Hepatocyte (in vitro differentiated cells): ENCODE results near the gene INHBE. TPM values are rescaled to one million over a fixed set of nuclear protein-coding genes. Genes with fewer than 3 reads are reported as not detected.

ENCODE experiments used
- DNase-seq: peaks from one replicate; pipeline ENCODE4 v3.0.0-alpha.2; 2016; ENCODE audit warnings: low spot score
- H2AFZ ChIP-seq: fragments of 200-600 bp; sonication (generic); 2 replicates; pipeline ENCODE4 v1.6.0; 2016; ENCODE audit warnings: antibody characterized with exemption, mild to moderate bottlenecking
- H3K27ac ChIP-seq: fragments of 200-600 bp; sonication (generic); 2 replicates; pipeline ENCODE4 v1.5.1; 2016; ENCODE audit warnings: mild to moderate bottlenecking
- H3K27me3 ChIP-seq: fragments of 200-600 bp; sonication (generic); 2 replicates; pipeline ENCODE4 v1.6.1; 2016
- H3K36me3 ChIP-seq: fragments of 200-600 bp; sonication (generic); replicated peaks from 2 replicates; pipeline ENCODE4 v1.5.1; 2016; ENCODE audit warnings: low read depth; ENCODE audit not compliant: insufficient read depth
- H3K4me1 ChIP-seq: fragments of 200-600 bp; sonication (generic); 2 replicates; pipeline ENCODE4 v1.5.1; 2016; ENCODE audit warnings: mild to moderate bottlenecking, moderate library complexity; ENCODE audit not compliant: insufficient read depth
- H3K4me2 ChIP-seq: fragments of 200-600 bp; sonication (generic); 2 replicates; pipeline ENCODE4 v1.6.0; 2016
- H3K4me3 ChIP-seq: fragments of 200-600 bp; sonication (generic); 2 replicates; pipeline ENCODE4 v1.5.1; 2016; ENCODE audit warnings: mild to moderate bottlenecking
- H3K79me2 ChIP-seq: fragments of 200-600 bp; sonication (generic); 2 replicates; pipeline ENCODE4 v1.6.0; 2017; ENCODE audit warnings: mild to moderate bottlenecking
- H3K9me2 ChIP-seq: fragments of 200-600 bp; sonication (generic); replicated peaks from 2 replicates; pipeline ENCODE4 v1.6.0; 2017; ENCODE audit warnings: mild to moderate bottlenecking; ENCODE audit not compliant: insufficient read depth
- H3K9me3 ChIP-seq: fragments of 200-600 bp; sonication (generic); 2 replicates; pipeline ENCODE4 v1.5.1; 2016; ENCODE audit warnings: low read depth, mild to moderate bottlenecking
- H4K20me1 ChIP-seq: fragments of 200-600 bp; sonication (generic); 2 replicates; pipeline ENCODE4 v1.6.0; 2016; ENCODE audit warnings: mild to moderate bottlenecking; ENCODE audit not compliant: insufficient read depth, poor library complexity, severe bottlenecking
- EZH2 ChIP-seq: fragments of 200-600 bp; sonication (generic); IDR thresholded peaks from 2 replicates; pipeline ENCODE4 v1.6.1; 2016; ENCODE audit warnings: antibody characterized with exemption, mild to moderate bottlenecking, borderline replicate concordance
- EZH2phosphoT487 ChIP-seq: fragments of 200-600 bp; sonication (generic); IDR thresholded peaks from one replicate; pipeline ENCODE4 v1.6.1; 2018; ENCODE audit warnings: antibody characterized with exemption, mild to moderate bottlenecking, low read depth, moderate library complexity; ENCODE audit not compliant: unreplicated experiment, severe bottlenecking
- WGBS: methylation state at CpG from one replicate; pipeline ENCODE4 v1.1.6; 2016; ENCODE audit warnings: low lambda C conversion rate; ENCODE audit errors: missing lambda C conversion rate; 5-methylcytosine and 5-hydroxymethylcytosine counted together
- polyA plus RNA-seq: library from polyadenylated mRNA; unstranded; fragments of >200 nt; fragmentation: Nextera tagmentation; extraction: Ambion mirVana; gene quantifications from 2 replicates; pipeline ENCODE4 v1.2.1, GENCODE V29; 2016
- total RNA-seq: library from RNA; depleted of rRNA; stranded (reverse); fragments of >200 nt; gene quantifications from 2 replicates; pipeline ENCODE4 v1.2.3, GENCODE V29; 2014
- TF ChIP-seq, protein P1 (sequence below): fragments of 200-600 bp; sonication (generic); IDR thresholded peaks from 2 replicates; pipeline ENCODE4 v1.5.1; 2016; ENCODE audit warnings: antibody characterized with exemption, mild to moderate bottlenecking; ENCODE audit not compliant: poor library complexity

Gene INHBE
- total and polyA plus RNA-seq, 2 experiments from 2014 or later, result 15.1 to 44.2 TPM

DNA sequence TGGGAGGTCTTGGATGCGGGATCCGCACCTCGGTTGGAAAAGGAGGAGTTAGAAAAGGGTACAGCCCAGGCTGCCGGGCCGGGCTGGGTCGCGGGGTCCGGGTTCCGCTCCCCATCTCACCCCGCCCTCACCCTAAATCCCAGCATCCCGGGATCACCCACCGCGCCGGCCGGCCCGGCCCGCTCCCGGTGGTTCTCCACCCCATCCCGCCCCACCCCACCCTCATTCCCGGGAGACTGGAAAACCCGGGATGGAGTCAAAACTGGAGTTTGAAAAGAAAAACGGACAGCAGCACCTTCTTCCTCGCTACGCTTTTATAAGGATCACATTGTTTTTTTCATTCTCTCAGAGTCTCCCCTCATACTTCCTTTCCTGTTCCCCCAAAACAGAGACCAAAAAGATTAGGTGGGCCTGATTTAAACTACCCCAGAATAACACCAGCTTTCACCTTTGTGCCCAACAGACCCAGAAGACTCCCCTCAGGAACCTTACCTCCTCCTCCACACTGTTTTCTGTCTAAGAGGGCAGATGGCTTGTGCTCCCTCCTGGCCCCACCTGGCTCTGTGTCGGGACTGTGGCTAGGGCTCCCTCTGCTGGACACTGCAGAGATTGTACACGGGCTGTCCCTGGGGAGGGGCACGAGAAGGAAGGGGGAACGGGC, 7.3 kb downstream of the INHBE start:
- peak; percentile 93 for DNase-seq
- peak overlapping the region; percentile 86 for H3K4me2 ChIP-seq
- H3K79me2 ChIP-seq, result no peaks in the 10 kb centered on the region
- no peaks in the 10 kb centered on the region for H3K9me3 ChIP-seq
- peak overlapping the region; percentile 69 for H2AFZ ChIP-seq
- no peaks in the 10 kb centered on the region for H3K27me3 ChIP-seq
- H3K4me1 ChIP-seq, result peaks cover 6% of the 10 kb centered on the region
- no peaks in the 10 kb centered on the region for H3K9me2 ChIP-seq
- TF ChIP-seq EZH2phosphoT487, result no peak
- no peak for TF ChIP-seq EZH2
- TF ChIP-seq, protein P1, sequence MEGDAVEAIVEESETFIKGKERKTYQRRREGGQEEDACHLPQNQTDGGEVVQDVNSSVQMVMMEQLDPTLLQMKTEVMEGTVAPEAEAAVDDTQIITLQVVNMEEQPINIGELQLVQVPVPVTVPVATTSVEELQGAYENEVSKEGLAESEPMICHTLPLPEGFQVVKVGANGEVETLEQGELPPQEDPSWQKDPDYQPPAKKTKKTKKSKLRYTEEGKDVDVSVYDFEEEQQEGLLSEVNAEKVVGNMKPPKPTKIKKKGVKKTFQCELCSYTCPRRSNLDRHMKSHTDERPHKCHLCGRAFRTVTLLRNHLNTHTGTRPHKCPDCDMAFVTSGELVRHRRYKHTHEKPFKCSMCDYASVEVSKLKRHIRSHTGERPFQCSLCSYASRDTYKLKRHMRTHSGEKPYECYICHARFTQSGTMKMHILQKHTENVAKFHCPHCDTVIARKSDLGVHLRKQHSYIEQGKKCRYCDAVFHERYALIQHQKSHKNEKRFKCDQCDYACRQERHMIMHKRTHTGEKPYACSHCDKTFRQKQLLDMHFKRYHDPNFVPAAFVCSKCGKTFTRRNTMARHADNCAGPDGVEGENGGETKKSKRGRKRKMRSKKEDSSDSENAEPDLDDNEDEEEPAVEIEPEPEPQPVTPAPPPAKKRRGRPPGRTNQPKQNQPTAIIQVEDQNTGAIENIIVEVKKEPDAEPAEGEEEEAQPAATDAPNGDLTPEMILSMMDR, result peak; percentile 98
- WGBS, result 0% methylated on average over 28 of the region's 28 CpGs
- peak overlapping the region; percentile 41 for H3K4me3 ChIP-seq
- no peaks in the 10 kb centered on the region for H3K36me3 ChIP-seq
- H4K20me1 ChIP-seq, result no peaks in the 10 kb centered on the region
- peak overlapping the region; percentile 90 for H3K27ac ChIP-seq

DNA sequence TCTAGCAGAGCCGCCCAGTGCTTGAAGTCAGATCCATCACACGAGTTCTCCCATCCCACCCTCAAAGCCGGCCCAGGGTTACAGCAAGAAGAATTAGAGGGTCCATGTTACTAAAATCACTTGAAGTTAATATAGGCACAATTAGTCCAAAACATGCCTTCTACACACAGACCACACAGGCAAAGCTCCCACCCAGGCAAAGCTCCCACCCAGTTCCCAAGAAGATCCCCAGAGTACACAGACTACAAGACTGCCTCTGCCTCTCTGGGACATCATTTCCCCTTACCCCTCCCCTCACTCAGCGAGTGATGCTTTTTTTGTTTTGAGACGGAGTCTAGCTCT, 7.8 kb downstream of the INHBE start:
- H2AFZ ChIP-seq, result no peak overlapping the region
- no peaks in the 10 kb centered on the region for H4K20me1 ChIP-seq
- no peaks in the 10 kb centered on the region for H3K79me2 ChIP-seq
- H3K9me2 ChIP-seq, result no peaks in the 10 kb centered on the region
- peaks cover 3% of the 10 kb centered on the region for H3K27me3 ChIP-seq
- H3K27ac ChIP-seq, result no peak overlapping the region
- no peak overlapping the region for H3K4me3 ChIP-seq
- peak overlapping the region; percentile 86 for H3K4me2 ChIP-seq
- WGBS, result 28% methylated on average over 5 of the region's 5 CpGs
- TF ChIP-seq EZH2phosphoT487 (no peak), EZH2 (no peak)
- TF ChIP-seq, protein P1, result no peak
- no peaks in the 10 kb centered on the region for H3K9me3 ChIP-seq
- H3K4me1 ChIP-seq, result peaks cover 6% of the 10 kb centered on the region
- no peak for DNase-seq
- no peaks in the 10 kb centered on the region for H3K36me3 ChIP-seq

GRCh38 chr12:57464569-57464968, 9.5 kb downstream of the INHBE start:
- H3K4me3 ChIP-seq, result no peak overlapping the region
- no peaks in the 10 kb centered on the region for H3K79me2 ChIP-seq
- peaks cover 5% of the 10 kb centered on the region for H3K27me3 ChIP-seq
- no peaks in the 10 kb centered on the region for H3K9me3 ChIP-seq
- no peak for DNase-seq
- H3K36me3 ChIP-seq, result no peaks in the 10 kb centered on the region
- H2AFZ ChIP-seq, result no peak overlapping the region
- WGBS, result 94% methylated on average over 12 of the region's 12 CpGs
- H3K4me2 ChIP-seq, result no peak overlapping the region
- no peaks in the 10 kb centered on the region for H4K20me1 ChIP-seq
- H3K27ac ChIP-seq, result no peak overlapping the region
- TF ChIP-seq, protein P1, result no peak
- TF ChIP-seq EZH2phosphoT487, result no peak
- TF ChIP-seq EZH2, result no peak
- no peaks in the 10 kb centered on the region for H3K4me1 ChIP-seq
- H3K9me2 ChIP-seq, result no peaks in the 10 kb centered on the region
